Measurements from ENCODE around the gene BCAS3. TPM values are rescaled to one million over a fixed set of nuclear protein-coding genes. Genes with fewer than 3 reads are reported as not detected.

The BCAS3 gene
- total RNA-seq, 1 experiment from 2014 or later = 14.4 TPM

DNA sequence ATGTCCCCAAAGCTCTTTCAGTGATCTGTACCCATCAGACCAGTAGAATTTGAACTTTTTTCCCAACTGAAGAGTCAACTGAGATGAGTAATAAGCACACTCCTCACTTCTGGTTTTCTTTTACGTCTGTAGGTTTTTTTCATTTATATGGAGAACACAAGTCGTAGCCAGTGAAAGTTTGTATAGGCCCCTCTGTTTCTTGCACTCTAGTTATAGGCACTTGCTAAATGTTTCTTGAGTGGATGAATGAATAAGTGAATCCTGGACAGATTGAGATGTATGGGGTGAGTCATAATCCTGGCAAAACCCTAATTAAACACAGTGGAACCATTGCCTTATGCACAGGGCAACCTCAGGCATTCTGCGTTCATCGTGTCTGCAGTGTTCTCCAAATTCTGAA, 528.3 kb downstream of the BCAS3 start:
- H3K9me3 ChIP-seq (ENCODE audit: low read depth, low read length, poor library complexity, severe bottlenecking) = no peaks in the 10 kb centered on the region
- no peaks in the 10 kb centered on the region for H3K4me1 ChIP-seq (ENCODE audit: insufficient read depth, low read length, poor library complexity, severe bottlenecking)
- CTCF ChIA-PET = no interaction called here
- no peak overlapping the region for H3K4me3 ChIP-seq (ENCODE audit: low read depth, low read length, poor library complexity, severe bottlenecking)
- POLR2A ChIA-PET (ENCODE audit: low non-redundant PET) = no interaction called here
- no peak overlapping the region for H3K27ac ChIP-seq (ENCODE audit: low read depth, low read length, poor library complexity, severe bottlenecking)
- DNase-seq (ENCODE audit: low spot score) = peak; percentile 28
- TF ChIP-seq, protein P1, sequence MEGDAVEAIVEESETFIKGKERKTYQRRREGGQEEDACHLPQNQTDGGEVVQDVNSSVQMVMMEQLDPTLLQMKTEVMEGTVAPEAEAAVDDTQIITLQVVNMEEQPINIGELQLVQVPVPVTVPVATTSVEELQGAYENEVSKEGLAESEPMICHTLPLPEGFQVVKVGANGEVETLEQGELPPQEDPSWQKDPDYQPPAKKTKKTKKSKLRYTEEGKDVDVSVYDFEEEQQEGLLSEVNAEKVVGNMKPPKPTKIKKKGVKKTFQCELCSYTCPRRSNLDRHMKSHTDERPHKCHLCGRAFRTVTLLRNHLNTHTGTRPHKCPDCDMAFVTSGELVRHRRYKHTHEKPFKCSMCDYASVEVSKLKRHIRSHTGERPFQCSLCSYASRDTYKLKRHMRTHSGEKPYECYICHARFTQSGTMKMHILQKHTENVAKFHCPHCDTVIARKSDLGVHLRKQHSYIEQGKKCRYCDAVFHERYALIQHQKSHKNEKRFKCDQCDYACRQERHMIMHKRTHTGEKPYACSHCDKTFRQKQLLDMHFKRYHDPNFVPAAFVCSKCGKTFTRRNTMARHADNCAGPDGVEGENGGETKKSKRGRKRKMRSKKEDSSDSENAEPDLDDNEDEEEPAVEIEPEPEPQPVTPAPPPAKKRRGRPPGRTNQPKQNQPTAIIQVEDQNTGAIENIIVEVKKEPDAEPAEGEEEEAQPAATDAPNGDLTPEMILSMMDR (conservative IDR thresholded peaks at IDR 0.05; ENCODE audit: low read depth, low read length) = no peak
- TF ChIP-seq EZH2 (IDR thresholded peaks at IDR 0.05; ENCODE audit: borderline replicate concordance, low read depth, low read length, poor library complexity, severe bottlenecking) = no peak
- no peaks in the 10 kb centered on the region for H3K27me3 ChIP-seq (replicated peaks; ENCODE audit: insufficient read depth, low read depth, low read length, poor library complexity)
- intact Hi-C loops (cut with micrococcal nuclease; ENCODE audit: unreplicated experiment) = no loop called here
- BruUV-seq (replicated peaks) = no TSS peak
- no peaks in the 10 kb centered on the region for H3K36me3 ChIP-seq (ENCODE audit: insufficient read depth, low read length, poor library complexity, severe bottlenecking)

DNA sequence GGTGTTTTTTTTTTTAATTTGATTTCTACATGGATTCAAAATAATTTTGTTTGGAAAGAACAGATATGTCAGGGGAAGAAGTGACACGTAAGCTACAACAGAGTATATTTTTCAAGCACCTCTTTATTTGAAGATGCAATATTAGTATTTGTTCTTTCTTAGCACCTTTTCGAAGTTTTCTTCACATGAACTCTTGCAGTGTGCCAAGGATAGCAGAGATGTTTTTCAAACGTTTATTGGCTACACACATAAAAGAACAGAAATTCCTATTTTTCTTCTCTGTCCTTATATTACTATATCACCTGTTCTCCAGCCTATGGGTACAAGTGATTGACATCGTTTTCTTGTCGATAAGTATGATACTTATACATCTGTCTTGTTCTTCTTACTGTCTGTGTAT, 529.3 kb downstream of the BCAS3 start:
- H3K36me3 ChIP-seq (ENCODE audit: insufficient read depth, low read length, poor library complexity, severe bottlenecking) = no peaks in the 10 kb centered on the region
- H3K4me1 ChIP-seq (ENCODE audit: insufficient read depth, low read length, poor library complexity, severe bottlenecking) = no peaks in the 10 kb centered on the region
- no TSS peak for BruUV-seq (replicated peaks)
- CTCF ChIA-PET = no interaction called here
- H3K27me3 ChIP-seq (replicated peaks; ENCODE audit: insufficient read depth, low read depth, low read length, poor library complexity) = no peaks in the 10 kb centered on the region
- TF ChIP-seq, protein P1 (conservative IDR thresholded peaks at IDR 0.05; ENCODE audit: low read depth, low read length) = no peak
- no peak for TF ChIP-seq EZH2 (IDR thresholded peaks at IDR 0.05; ENCODE audit: borderline replicate concordance, low read depth, low read length, poor library complexity, severe bottlenecking)
- no peak overlapping the region for H3K4me3 ChIP-seq (ENCODE audit: low read depth, low read length, poor library complexity, severe bottlenecking)
- no peaks in the 10 kb centered on the region for H3K9me3 ChIP-seq (ENCODE audit: low read depth, low read length, poor library complexity, severe bottlenecking)
- POLR2A ChIA-PET (ENCODE audit: low non-redundant PET) = no interaction called here
- intact Hi-C loops (cut with micrococcal nuclease; ENCODE audit: unreplicated experiment) = no loop called here
- H3K27ac ChIP-seq (ENCODE audit: low read depth, low read length, poor library complexity, severe bottlenecking) = no peak overlapping the region
- DNase-seq (ENCODE audit: low spot score) = no peak

DNA sequence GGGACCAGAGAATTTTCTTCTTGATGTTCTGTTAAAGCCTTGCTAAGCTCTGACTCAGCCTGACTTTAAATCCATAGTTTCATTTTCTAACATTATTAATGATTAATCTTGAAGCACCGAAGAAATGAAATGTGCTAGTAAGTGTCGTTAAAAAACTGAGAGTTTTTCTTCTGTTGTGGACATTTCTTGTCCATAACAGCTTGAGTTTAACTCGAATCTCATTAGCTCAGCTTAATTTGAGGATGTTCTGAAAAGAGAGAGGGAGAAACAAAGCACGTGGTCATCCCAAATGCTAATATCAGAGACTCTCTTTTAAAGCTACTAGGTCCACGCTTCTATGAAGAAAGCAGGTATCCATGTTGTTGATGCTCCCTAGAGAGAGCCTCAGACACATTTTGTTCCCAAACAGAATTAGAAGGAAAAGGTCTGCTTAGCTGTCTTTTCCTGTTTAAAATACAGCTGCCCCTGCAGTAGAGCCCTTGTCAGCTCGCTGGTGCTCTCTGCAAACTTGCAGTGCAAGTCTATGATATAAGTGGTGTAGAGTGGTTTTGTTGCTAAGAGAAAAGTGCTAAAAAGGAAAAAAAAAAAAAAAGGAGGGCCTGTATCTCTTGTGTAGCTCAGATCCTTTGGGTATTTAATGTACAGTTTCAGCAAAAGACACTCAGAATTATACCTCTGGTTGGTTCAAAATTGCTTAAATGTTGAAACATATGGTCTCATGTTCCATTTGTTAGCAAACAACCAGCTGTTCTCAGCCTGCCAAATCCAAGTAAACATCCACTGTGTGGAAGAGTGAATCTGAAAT, 530.9 kb downstream of the BCAS3 start:
- intact Hi-C loops (cut with micrococcal nuclease; ENCODE audit: unreplicated experiment) = no loop called here
- CTCF ChIA-PET = interaction anchor here (0.6 to 0.7 kb wide), 2 partner anchors 212 to 237 kb away, joined by 4 to 6 read pairs; no protein-coding TSS in a partner anchor
- no peak for TF ChIP-seq EZH2 (IDR thresholded peaks at IDR 0.05; ENCODE audit: borderline replicate concordance, low read depth, low read length, poor library complexity, severe bottlenecking)
- TF ChIP-seq, protein P1 (conservative IDR thresholded peaks at IDR 0.05; ENCODE audit: low read depth, low read length) = no peak
- Histone ChIP-seq H3K4me3 (ENCODE audit: low read depth, low read length, poor library complexity, severe bottlenecking) (no peak overlapping the region), H3K36me3 (ENCODE audit: insufficient read depth, low read length, poor library complexity, severe bottlenecking) (no peaks in the 10 kb centered on the region), H3K4me1 (ENCODE audit: insufficient read depth, low read length, poor library complexity, severe bottlenecking) (no peaks in the 10 kb centered on the region), H3K27me3 (replicated peaks; ENCODE audit: insufficient read depth, low read depth, low read length, poor library complexity) (no peaks in the 10 kb centered on the region), H3K9me3 (ENCODE audit: low read depth, low read length, poor library complexity, severe bottlenecking) (no peaks in the 10 kb centered on the region), H3K27ac (ENCODE audit: low read depth, low read length, poor library complexity, severe bottlenecking) (no peak overlapping the region)
- BruUV-seq (replicated peaks) = no TSS peak
- POLR2A ChIA-PET (ENCODE audit: low non-redundant PET) = no interaction called here
- no peak for DNase-seq (ENCODE audit: low spot score)

All from A673 (cell line).